ENCODE measurements around the gene GRIP2.

DNA sequence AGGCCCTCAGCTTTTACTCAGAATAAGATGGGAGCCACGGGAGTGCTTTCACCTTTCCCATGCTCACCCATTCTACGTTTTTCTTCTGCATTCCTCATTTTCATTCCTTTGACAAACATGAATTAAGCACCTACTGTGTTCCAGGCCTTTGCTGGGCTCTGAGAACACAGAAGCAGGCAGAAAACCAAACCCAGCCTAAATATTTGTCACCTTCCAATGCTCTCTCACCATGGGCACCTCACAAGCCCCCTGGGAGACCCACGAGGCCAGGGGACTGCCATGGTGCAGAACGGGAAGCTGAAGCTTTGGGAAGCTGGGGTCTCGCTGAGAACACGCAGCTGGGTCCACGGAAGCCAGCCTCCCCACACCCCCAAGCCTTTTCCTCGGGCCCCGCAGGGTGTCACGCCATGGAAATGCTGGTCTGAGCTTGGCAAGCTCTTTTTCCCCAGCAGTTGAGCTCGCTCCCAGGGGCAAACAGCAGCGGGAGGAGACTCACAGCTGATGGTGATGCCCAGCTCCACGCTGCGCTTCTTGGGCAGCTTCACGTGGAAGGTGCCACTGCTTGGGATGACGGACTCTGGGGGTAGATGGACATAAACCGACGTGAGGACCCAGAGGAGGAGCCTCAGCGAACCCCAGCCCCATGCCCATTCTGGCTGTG is 27.7 kb downstream of the GRIP2 start:
- TF ChIP-seq, protein P1, sequence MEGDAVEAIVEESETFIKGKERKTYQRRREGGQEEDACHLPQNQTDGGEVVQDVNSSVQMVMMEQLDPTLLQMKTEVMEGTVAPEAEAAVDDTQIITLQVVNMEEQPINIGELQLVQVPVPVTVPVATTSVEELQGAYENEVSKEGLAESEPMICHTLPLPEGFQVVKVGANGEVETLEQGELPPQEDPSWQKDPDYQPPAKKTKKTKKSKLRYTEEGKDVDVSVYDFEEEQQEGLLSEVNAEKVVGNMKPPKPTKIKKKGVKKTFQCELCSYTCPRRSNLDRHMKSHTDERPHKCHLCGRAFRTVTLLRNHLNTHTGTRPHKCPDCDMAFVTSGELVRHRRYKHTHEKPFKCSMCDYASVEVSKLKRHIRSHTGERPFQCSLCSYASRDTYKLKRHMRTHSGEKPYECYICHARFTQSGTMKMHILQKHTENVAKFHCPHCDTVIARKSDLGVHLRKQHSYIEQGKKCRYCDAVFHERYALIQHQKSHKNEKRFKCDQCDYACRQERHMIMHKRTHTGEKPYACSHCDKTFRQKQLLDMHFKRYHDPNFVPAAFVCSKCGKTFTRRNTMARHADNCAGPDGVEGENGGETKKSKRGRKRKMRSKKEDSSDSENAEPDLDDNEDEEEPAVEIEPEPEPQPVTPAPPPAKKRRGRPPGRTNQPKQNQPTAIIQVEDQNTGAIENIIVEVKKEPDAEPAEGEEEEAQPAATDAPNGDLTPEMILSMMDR (IDR thresholded peaks at IDR 0.05; ENCODE audit: low read length) = no peak
- no peak for TF ChIP-seq EZH2 (IDR thresholded peaks at IDR 0.05; ENCODE audit: borderline replicate concordance, low read length)

Measured in OCI-LY1 (cell line).